RKO (cell line): ENCODE measurements around the gene QSOX1.
A peak's percentile ranks its signal among the peaks of the same experiment; 100 is the strongest.
"Not testable (repeated sequence)": the region's sequence is repeated elsewhere in the genome, so short reads cannot be mapped to it uniquely, and the experiment has no call there.

Source experiments
- DNase-seq: peaks from one replicate; pipeline ENCODE4 v3.0.0-alpha.2; 2016; ENCODE audit warnings: low spot score

Gene QSOX1

GRCh38 chr1:180154325-180155181 lies at the start of gene QSOX1:
Gene QSOX1, plus strand, starts transcription at chr1:180154869. Its CDS starts 39 bp downstream, at chr1:180154908.
- peak; percentile 91 for DNase-seq

- DNase-seq = no peak
These were observed 42.6 kb upstream of the QSOX1 start for GRCh38 chr1:180112091-180112490.

GRCh38 chr1:180112984-180113647 lies 41.6 kb upstream of the QSOX1 start:
- no peak for DNase-seq

- DNase-seq = no peak
These were observed 40.2 kb upstream of the QSOX1 start for GRCh38 chr1:180114396-180114945.

- DNase-seq = no peak
These were observed 37.5 kb upstream of the QSOX1 start for GRCh38 chr1:180116964-180117763.

GRCh38 chr1:180117764-180118116 lies 36.9 kb upstream of the QSOX1 start:
- peak; percentile 19 for DNase-seq

- no peak for DNase-seq
These were observed 34.8 kb upstream of the QSOX1 start for GRCh38 chr1:180119837-180120236.

GRCh38 chr1:180123463-180123936 lies 31.2 kb upstream of the QSOX1 start:
- peak; percentile 50 for DNase-seq

- no peak for DNase-seq
These were observed 24.0 kb upstream of the QSOX1 start for GRCh38 chr1:180130651-180131050.

- no peak for DNase-seq
These were observed 23.2 kb upstream of the QSOX1 start for GRCh38 chr1:180131510-180131909.

GRCh38 chr1:180133193-180133592 lies 21.5 kb upstream of the QSOX1 start:
- no peak for DNase-seq

GRCh38 chr1:180133688-180134087 lies 21.0 kb upstream of the QSOX1 start:
- DNase-seq = not testable (repeated sequence)

GRCh38 chr1:180135535-180135934 lies 19.1 kb upstream of the QSOX1 start:
- no peak for DNase-seq

- DNase-seq = no peak
These were observed 18.2 kb upstream of the QSOX1 start for GRCh38 chr1:180136331-180136967.

- no peak for DNase-seq
These were observed 17.7 kb upstream of the QSOX1 start for GRCh38 chr1:180136968-180137356.

GRCh38 chr1:180137776-180138175 lies 16.9 kb upstream of the QSOX1 start:
- no peak for DNase-seq

- DNase-seq = no peak
These were observed 13.2 kb upstream of the QSOX1 start for GRCh38 chr1:180141381-180141934.

GRCh38 chr1:180143359-180143758 lies 11.3 kb upstream of the QSOX1 start:
- DNase-seq = no peak

- no peak for DNase-seq
These were observed 9.9 kb upstream of the QSOX1 start for GRCh38 chr1:180144659-180145357.

- no peak for DNase-seq
These were observed 9.2 kb upstream of the QSOX1 start for GRCh38 chr1:180145446-180145845.

GRCh38 chr1:180150982-180151381 lies 3.7 kb upstream of the QSOX1 start:
- DNase-seq = no peak
